PC-3 (cell line): ENCODE results near the gene SGCD.

ENCODE experiments used
- CTCF ChIP-seq: fragments of 300-600 bp; sonication (generic); conservative IDR thresholded peaks from 2 replicates; pipeline ENCODE4 v1.5.1; 2017; ENCODE audit warnings: antibody characterized with exemption, low read depth, mild to moderate bottlenecking, low read length
- EZH2 ChIP-seq: fragments of 300-600 bp; sonication (generic); IDR thresholded peaks from one replicate; pipeline ENCODE4 v1.6.1; 2017; ENCODE audit warnings: antibody characterized with exemption, mild to moderate bottlenecking, low read length; ENCODE audit not compliant: unreplicated experiment
- EZH2phosphoT487 ChIP-seq: fragments of 300-600 bp; sonication (generic); IDR thresholded peaks from 2 replicates; pipeline ENCODE4 v1.6.1; 2018; ENCODE audit warnings: mild to moderate bottlenecking, antibody characterized with exemption, low read length, borderline replicate concordance

GRCh38 chr5:156647034-156647451, 320.1 kb downstream of the SGCD start:
- TF ChIP-seq EZH2 (no peak), EZH2phosphoT487 (no peak), CTCF (no peak)
